Inflammatory macrophage treated with lipopolysaccharide for 1 hour (primary cell): Measurements from ENCODE around the gene CSE1L.
"Not testable (repeated sequence)": the region's sequence is repeated elsewhere in the genome, so short reads cannot be mapped to it uniquely, and the experiment has no call there.

ENCODE experiments used
- DNase-seq, 2 donors: peaks; one replicate each; pipeline ENCODE4 v3.0.0-alpha.2; 2020 to 2022

The CSE1L gene

GRCh38 chr20:49063279-49063678 is 17.2 kb downstream of the CSE1L start:
- DNase-seq, result no peak

- DNase-seq, result no peak
Measured at GRCh38 chr20:49074521-49074920, 28.4 kb downstream of the CSE1L start.

- no peak for DNase-seq
Measured at GRCh38 chr20:49078310-49078709, 32.2 kb downstream of the CSE1L start.

- not testable (repeated sequence) for DNase-seq
Measured at GRCh38 chr20:49082295-49082694, 36.2 kb downstream of the CSE1L start.

- no peak for DNase-seq
Measured at GRCh38 chr20:49091104-49091503, 45.0 kb downstream of the CSE1L start.

- DNase-seq, result no peak
Measured at GRCh38 chr20:49091762-49092161, 45.6 kb downstream of the CSE1L start.

GRCh38 chr20:49096203-49096730 is 50.2 kb downstream of the CSE1L start:
- no peak for DNase-seq

GRCh38 chr20:49097159-49097558 is 51.0 kb downstream of the CSE1L start:
- no peak for DNase-seq

GRCh38 chr20:49098136-49098535 is 52.0 kb downstream of the CSE1L start:
- DNase-seq, result no peak

GRCh38 chr20:49099011-49099410 is 52.9 kb downstream of the CSE1L start:
- no peak for DNase-seq

- not testable (repeated sequence) for DNase-seq
Measured at GRCh38 chr20:49100292-49100691, 54.2 kb downstream of the CSE1L start.

- peak; percentile 20 for DNase-seq
Measured at GRCh38 chr20:49100972-49101371, 54.9 kb downstream of the CSE1L start.

GRCh38 chr20:49103019-49103418 is 56.9 kb downstream of the CSE1L start:
- no peak for DNase-seq

- no peak for DNase-seq
Measured at GRCh38 chr20:49103647-49104364, 57.7 kb downstream of the CSE1L start.

GRCh38 chr20:49104365-49104648 is 58.2 kb downstream of the CSE1L start:
- no peak for DNase-seq

GRCh38 chr20:49104979-49105547 is 59.0 kb downstream of the CSE1L start:
- DNase-seq, result not testable (repeated sequence)

GRCh38 chr20:49106328-49106727 is 60.2 kb downstream of the CSE1L start:
- no peak for DNase-seq

GRCh38 chr20:49110767-49111694 is 64.9 kb downstream of the CSE1L start:
- DNase-seq, result no peak

- DNase-seq, result no peak
Measured at GRCh38 chr20:49112596-49113274, 66.6 kb downstream of the CSE1L start.

GRCh38 chr20:49115564-49115963 is 69.5 kb downstream of the CSE1L start:
- DNase-seq, result no peak

- no peak for DNase-seq
Measured at GRCh38 chr20:49118307-49118706, 72.2 kb downstream of the CSE1L start.

GRCh38 chr20:49119988-49120387 is 73.9 kb downstream of the CSE1L start:
- no peak for DNase-seq

- DNase-seq, result no peak
Measured at GRCh38 chr20:49122920-49123319, 76.8 kb downstream of the CSE1L start.
